DMS53 treated with DMSO at 0.1 percent for 48 hours (cell line): ENCODE results near the gene APBB1IP.
"Not testable (repeated sequence)": the region's sequence is repeated elsewhere in the genome, so short reads cannot be mapped to it uniquely, and the experiment has no call there.

Source experiments
- DNase-seq: peaks from one replicate; lab custom pipeline; 2025; ENCODE audit not compliant: unreplicated experiment; lab: John Stamatoyannopoulos, UW

APBB1IP gene

GRCh38 chr10:26437637-26438461 lies at the start of gene APBB1IP:
Gene APBB1IP, plus strand, starts transcription at chr10:26438341. Its CDS starts 53,986 bp downstream, at chr10:26492327.
- DNase-seq, result no peak

- DNase-seq, result no peak
Measured at GRCh38 chr10:26389533-26389932, 48.6 kb upstream of the APBB1IP start.

- DNase-seq, result no peak
Measured at GRCh38 chr10:26391701-26392695, 46.1 kb upstream of the APBB1IP start.

GRCh38 chr10:26398353-26398752 lies 39.8 kb upstream of the APBB1IP start:
- not testable (repeated sequence) for DNase-seq

- no peak for DNase-seq
Measured at GRCh38 chr10:26407406-26407969, 30.7 kb upstream of the APBB1IP start.

GRCh38 chr10:26408858-26409494 lies 29.2 kb upstream of the APBB1IP start:
- no peak for DNase-seq

- no peak for DNase-seq
Measured at GRCh38 chr10:26410356-26410755, 27.8 kb upstream of the APBB1IP start.

- no peak for DNase-seq
Measured at GRCh38 chr10:26412932-26413331, 25.2 kb upstream of the APBB1IP start.

GRCh38 chr10:26413375-26413774 lies 24.8 kb upstream of the APBB1IP start:
- no peak for DNase-seq

GRCh38 chr10:26417136-26417535 lies 21.0 kb upstream of the APBB1IP start:
- DNase-seq, result no peak

GRCh38 chr10:26422977-26423376 lies 15.2 kb upstream of the APBB1IP start:
- DNase-seq, result no peak

- no peak for DNase-seq
Measured at GRCh38 chr10:26423722-26424121, 14.4 kb upstream of the APBB1IP start.

GRCh38 chr10:26430641-26431163 lies 7.4 kb upstream of the APBB1IP start:
- no peak for DNase-seq

- DNase-seq, result no peak
Measured at GRCh38 chr10:26432938-26433337, 5.2 kb upstream of the APBB1IP start.

- no peak for DNase-seq
Measured at GRCh38 chr10:26435852-26436251, 2.3 kb upstream of the APBB1IP start.

- no peak for DNase-seq
Measured at GRCh38 chr10:26436848-26437247, 1.3 kb upstream of the APBB1IP start.

- DNase-seq, result no peak
Measured at GRCh38 chr10:26438534-26439341, 597 bp downstream of the APBB1IP start.

- DNase-seq, result no peak
Measured at GRCh38 chr10:26439406-26440087, 1.4 kb downstream of the APBB1IP start.

- DNase-seq, result no peak
Measured at GRCh38 chr10:26440088-26440470, 1.9 kb downstream of the APBB1IP start.
